ENCODE data around the gene JMJD4. TPM values are rescaled to one million over a fixed set of nuclear protein-coding genes. Genes with fewer than 3 reads are reported as not detected.

The JMJD4 gene
- total RNA-seq, 5 donors from 2014 or later (not counting 1 experiment from before 2014, with no cell fraction given): 10.8 to 35.1 (median 33.5) TPM

- no peak overlapping the region for H3K27ac Mint-ChIP-seq
- H3K4me1 Mint-ChIP-seq: peaks cover 11 to 43% (median 36%) of the 10 kb centered on the region in 3 donors
- POLR2A ChIA-PET: no interaction called here
- WGBS (ENCODE audit: insufficient coverage): 87% methylated on average over 9 of the region's 13 CpGs
- no peak for ATAC-seq (replicated peaks in 1 of 4)
- Histone ChIP-seq H3K9me3 (no peaks in the 10 kb centered on the region), H3K27ac (ENCODE audit: low read length) (no peak overlapping the region), H3K4me1 (ENCODE audit: control insufficient read depth in 1 of 2, extremely low read depth in 1 of 2, insufficient read depth in 2 of 2, low read length in 2 of 2) (peaks cover 4 to 17% of the 10 kb centered on the region in 2 experiments), H3K27me3 (replicated peaks in 1 of 2; ENCODE audit: control insufficient read depth in 2 of 2, extremely low read depth in 1 of 2, insufficient read depth in 2 of 2, low read length in 1 of 2) (no peaks in the 10 kb centered on the region), H3K36me3 (ENCODE audit: control insufficient read depth in 2 of 2, extremely low read depth in 1 of 2, insufficient read depth in 1 of 2, low read length in 1 of 2) (peaks cover 8 to 28% of the 10 kb centered on the region in 2 donors), H3K4me3 (ENCODE audit: control insufficient read depth in 1 of 2, extremely low read depth in 1 of 2, low read length in 1 of 2) (no peak overlapping the region)
- DNase-seq: no peak
- no peaks in the 10 kb centered on the region for H3K9me3 Mint-ChIP-seq
- H3K27me3 Mint-ChIP-seq: no peaks in the 10 kb centered on the region
- H3K4me3 Mint-ChIP-seq: no peak overlapping the region
- CTCF ChIA-PET: no interaction called here
- peaks cover 46% of the 10 kb centered on the region for H3K36me3 Mint-ChIP-seq
Measured at GRCh38 chr1:227756172-227756959, 21.3 kb upstream of the JMJD4 start.

GRCh38 chr1:227754958-227755357 lies 19.9 kb upstream of the JMJD4 start:
- DNase-seq (no peak), ATAC-seq (replicated peaks in 1 of 4) (no peak)
- H3K36me3 ChIP-seq (ENCODE audit: control insufficient read depth in 2 of 2, extremely low read depth in 1 of 2, insufficient read depth in 1 of 2, low read length in 1 of 2): peaks cover 10 to 34% of the 10 kb centered on the region in 2 donors
- peaks cover 41% of the 10 kb centered on the region for H3K36me3 Mint-ChIP-seq
- peaks cover 4 to 35% (median 29%) of the 10 kb centered on the region in 3 donors for H3K4me1 Mint-ChIP-seq
- no peak overlapping the region for H3K27ac Mint-ChIP-seq
- H3K27me3 Mint-ChIP-seq: no peaks in the 10 kb centered on the region
- ChIA-PET CTCF (no interaction called here), POLR2A (no interaction called here)
- no peaks in the 10 kb centered on the region for H3K9me3 Mint-ChIP-seq
- no peak overlapping the region for H3K4me3 Mint-ChIP-seq
- no peak overlapping the region for H3K27ac ChIP-seq (ENCODE audit: low read length)
- H3K9me3 ChIP-seq: no peaks in the 10 kb centered on the region
- WGBS (ENCODE audit: insufficient coverage): no CpG with 5 or more reads among the region's 4 CpGs
- no peak overlapping the region for H3K4me3 ChIP-seq (ENCODE audit: control insufficient read depth in 1 of 2, extremely low read depth in 1 of 2, low read length in 1 of 2)
- no peaks in the 10 kb centered on the region for H3K27me3 ChIP-seq (replicated peaks in 1 of 2; ENCODE audit: control insufficient read depth in 2 of 2, extremely low read depth in 1 of 2, insufficient read depth in 2 of 2, low read length in 1 of 2)
- H3K4me1 ChIP-seq (ENCODE audit: control insufficient read depth in 1 of 2, extremely low read depth in 1 of 2, insufficient read depth in 2 of 2, low read length in 2 of 2): peaks cover 0 to 10% of the 10 kb centered on the region in 2 experiments

- H3K27ac Mint-ChIP-seq: no peak overlapping the region
- no peak overlapping the region for H3K4me3 Mint-ChIP-seq
- ChIA-PET CTCF (no interaction called here), POLR2A (no interaction called here)
- WGBS (ENCODE audit: insufficient coverage): 90% methylated on average over 3 of the region's 7 CpGs
- H3K36me3 Mint-ChIP-seq: peaks cover 39% of the 10 kb centered on the region
- Histone ChIP-seq H3K4me3 (ENCODE audit: control insufficient read depth in 1 of 2, extremely low read depth in 1 of 2, low read length in 1 of 2) (no peak overlapping the region), H3K4me1 (ENCODE audit: control insufficient read depth in 1 of 2, extremely low read depth in 1 of 2, insufficient read depth in 2 of 2, low read length in 2 of 2) (peaks cover 0 to 13% of the 10 kb centered on the region in 2 experiments), H3K9me3 (no peaks in the 10 kb centered on the region), H3K27ac (ENCODE audit: low read length) (no peak overlapping the region), H3K27me3 (replicated peaks in 1 of 2; ENCODE audit: control insufficient read depth in 2 of 2, extremely low read depth in 1 of 2, insufficient read depth in 2 of 2, low read length in 1 of 2) (no peaks in the 10 kb centered on the region), H3K36me3 (ENCODE audit: control insufficient read depth in 2 of 2, extremely low read depth in 1 of 2, insufficient read depth in 1 of 2, low read length in 1 of 2) (peaks cover 8 to 31% of the 10 kb centered on the region in 2 donors)
- no peaks in the 10 kb centered on the region for H3K27me3 Mint-ChIP-seq
- H3K9me3 Mint-ChIP-seq: no peaks in the 10 kb centered on the region
- ATAC-seq (replicated peaks in 1 of 4) (no peak), DNase-seq (no peak)
- peaks cover 11 to 37% (median 31%) of the 10 kb centered on the region in 3 donors for H3K4me1 Mint-ChIP-seq
Measured at GRCh38 chr1:227753999-227754711, 19.1 kb upstream of the JMJD4 start.

- Histone ChIP-seq H3K4me1 (ENCODE audit: control insufficient read depth in 1 of 2, extremely low read depth in 1 of 2, insufficient read depth in 2 of 2, low read length in 2 of 2) (peaks cover 0 to 33% of the 10 kb centered on the region in 2 experiments), H3K4me3 (ENCODE audit: control insufficient read depth in 1 of 2, extremely low read depth in 1 of 2, low read length in 1 of 2) (no peak overlapping the region), H3K36me3 (ENCODE audit: control insufficient read depth in 2 of 2, extremely low read depth in 1 of 2, insufficient read depth in 1 of 2, low read length in 1 of 2) (peaks cover 16 to 32% of the 10 kb centered on the region in 2 donors), H3K27ac (ENCODE audit: low read length) (no peak overlapping the region), H3K9me3 (no peaks in the 10 kb centered on the region), H3K27me3 (replicated peaks in 1 of 2; ENCODE audit: control insufficient read depth in 2 of 2, extremely low read depth in 1 of 2, insufficient read depth in 2 of 2, low read length in 1 of 2) (no peaks in the 10 kb centered on the region)
- WGBS (ENCODE audit: insufficient coverage): 97% methylated on average over 13 of the region's 19 CpGs
- Mint-ChIP-seq H3K9me3 (no peaks in the 10 kb centered on the region), H3K4me1 (peaks cover 27 to 48% (median 46%) of the 10 kb centered on the region in 3 donors), H3K4me3 (no peak overlapping the region), H3K27ac (no peak overlapping the region), H3K36me3 (peaks cover 30% of the 10 kb centered on the region), H3K27me3 (no peaks in the 10 kb centered on the region)
- no peak for ATAC-seq (replicated peaks in 1 of 4)
- DNase-seq: no peak
- POLR2A ChIA-PET: no interaction called here
- CTCF ChIA-PET: interaction anchor here in 1 of 2 donors (0.6 kb wide), 1 partner anchor 250 kb away, joined by 7 read pairs; no protein-coding TSS in a partner anchor
Measured at GRCh38 chr1:227749916-227750710, 15.0 kb upstream of the JMJD4 start.

GRCh38 chr1:227749225-227749624 lies 14.1 kb upstream of the JMJD4 start:
- no peaks in the 10 kb centered on the region for H3K27me3 ChIP-seq (replicated peaks in 1 of 2; ENCODE audit: control insufficient read depth in 2 of 2, extremely low read depth in 1 of 2, insufficient read depth in 2 of 2, low read length in 1 of 2)
- DNase-seq (no peak), ATAC-seq (replicated peaks in 1 of 4) (no peak)
- peak overlapping the region; percentile 73 to 87 for H3K27ac Mint-ChIP-seq
- H3K4me1 Mint-ChIP-seq: peaks cover 36 to 54% (median 50%) of the 10 kb centered on the region in 3 donors
- peaks cover 3 to 42% of the 10 kb centered on the region in 2 experiments for H3K4me1 ChIP-seq (ENCODE audit: control insufficient read depth in 1 of 2, extremely low read depth in 1 of 2, insufficient read depth in 2 of 2, low read length in 2 of 2)
- CTCF ChIA-PET: no interaction called here
- no peaks in the 10 kb centered on the region for H3K9me3 ChIP-seq
- H3K36me3 Mint-ChIP-seq: peaks cover 26% of the 10 kb centered on the region
- peak overlapping the region in 1 of 3 donors; percentile 32 for H3K4me3 Mint-ChIP-seq
- WGBS (ENCODE audit: insufficient coverage): 92% methylated on average over 2 of the region's 7 CpGs
- H3K4me3 ChIP-seq (ENCODE audit: control insufficient read depth in 1 of 2, extremely low read depth in 1 of 2, low read length in 1 of 2): no peak overlapping the region
- no peaks in the 10 kb centered on the region for H3K27me3 Mint-ChIP-seq
- H3K27ac ChIP-seq (ENCODE audit: low read length): peak overlapping the region; percentile 34
- H3K36me3 ChIP-seq (ENCODE audit: control insufficient read depth in 2 of 2, extremely low read depth in 1 of 2, insufficient read depth in 1 of 2, low read length in 1 of 2): peaks cover 16 to 32% of the 10 kb centered on the region in 2 donors
- no peaks in the 10 kb centered on the region for H3K9me3 Mint-ChIP-seq
- POLR2A ChIA-PET: no interaction called here

All from T-cell (primary cell).